HG03439 (cell line): Measurements from ENCODE around the gene ARHGEF7.
"Not testable (repeated sequence)": the region's sequence is repeated elsewhere in the genome, so short reads cannot be mapped to it uniquely, and the experiment has no call there.

Source experiments
- ATAC-seq: cut with Tn5 transposase; IDR thresholded peaks from one replicate; pipeline ENCODE4 v1.9.1; 2021; ENCODE audit warnings: mild to moderate bottlenecking, moderate library complexity; ENCODE audit not compliant: unreplicated experiment

ARHGEF7 gene

DNA sequence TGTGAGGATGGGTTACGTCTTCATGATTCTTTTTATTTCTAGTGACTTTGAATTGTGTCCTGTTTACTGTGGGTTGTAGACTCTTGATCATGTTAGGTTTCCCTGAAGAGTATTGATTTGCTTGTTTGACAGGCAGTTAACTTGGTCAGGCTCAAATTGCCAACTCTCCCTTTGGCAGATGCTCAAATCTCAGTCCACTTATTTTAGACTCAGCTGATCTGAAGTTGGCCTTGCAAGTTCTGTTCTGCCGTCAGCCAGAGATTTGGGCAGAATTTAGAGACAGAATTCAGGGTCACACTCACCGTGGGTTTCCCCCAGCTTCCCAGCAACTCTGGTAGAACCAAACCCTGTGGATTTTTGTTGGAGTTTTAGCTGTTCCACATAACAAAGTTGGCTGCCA lies 133.7 kb downstream of the ARHGEF7 start:
- no peak for ATAC-seq

- no peak for ATAC-seq
Measured at GRCh38 chr13:111249637-111250360, 134.7 kb downstream of the ARHGEF7 start.

- ATAC-seq, result no peak
Measured at GRCh38 chr13:111251646-111252445, 136.7 kb downstream of the ARHGEF7 start.

DNA sequence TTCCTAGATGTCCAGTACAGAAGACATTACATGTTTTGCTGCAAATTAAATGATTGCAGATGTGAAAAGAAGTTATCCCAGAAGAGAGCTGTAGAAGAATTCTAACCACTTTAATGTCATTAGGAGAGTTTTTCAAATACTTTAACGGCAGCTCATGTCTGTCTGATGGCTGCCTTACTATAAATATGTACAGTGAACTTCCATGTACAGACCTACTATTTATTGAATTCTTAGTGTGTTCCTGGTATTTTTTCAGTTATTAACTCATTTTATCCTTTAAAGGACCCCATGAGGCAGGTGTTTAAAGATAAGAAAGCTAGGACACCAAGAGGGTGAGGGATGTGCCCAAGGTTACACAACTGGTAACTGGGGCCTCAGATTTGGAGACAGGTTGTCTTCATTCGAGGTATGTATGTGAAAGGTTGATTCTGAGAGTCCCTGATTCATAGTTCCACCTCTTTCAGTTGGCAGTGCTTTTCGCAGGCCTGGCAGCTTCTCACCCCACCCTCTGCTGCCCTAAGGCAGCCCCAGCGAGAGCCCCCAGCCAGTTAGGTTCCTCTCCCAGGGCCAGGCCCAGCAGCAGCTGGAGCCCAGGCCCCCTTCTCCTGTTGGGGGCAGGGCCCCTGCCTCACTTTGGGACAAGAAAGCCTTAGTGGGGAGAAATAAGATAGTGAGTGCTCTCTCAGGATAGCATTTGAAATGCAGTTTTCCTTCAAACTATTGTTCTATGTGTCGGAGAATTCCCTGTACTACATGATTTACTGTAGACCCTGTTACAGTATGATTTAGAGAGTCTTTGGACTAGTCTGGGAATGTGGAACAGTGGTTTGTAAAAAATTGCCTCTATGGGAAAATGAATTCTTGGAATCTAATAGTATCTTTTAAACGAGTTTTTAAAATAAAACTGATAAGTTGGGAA lies 137.6 kb downstream of the ARHGEF7 start:
- ATAC-seq, result no peak

DNA sequence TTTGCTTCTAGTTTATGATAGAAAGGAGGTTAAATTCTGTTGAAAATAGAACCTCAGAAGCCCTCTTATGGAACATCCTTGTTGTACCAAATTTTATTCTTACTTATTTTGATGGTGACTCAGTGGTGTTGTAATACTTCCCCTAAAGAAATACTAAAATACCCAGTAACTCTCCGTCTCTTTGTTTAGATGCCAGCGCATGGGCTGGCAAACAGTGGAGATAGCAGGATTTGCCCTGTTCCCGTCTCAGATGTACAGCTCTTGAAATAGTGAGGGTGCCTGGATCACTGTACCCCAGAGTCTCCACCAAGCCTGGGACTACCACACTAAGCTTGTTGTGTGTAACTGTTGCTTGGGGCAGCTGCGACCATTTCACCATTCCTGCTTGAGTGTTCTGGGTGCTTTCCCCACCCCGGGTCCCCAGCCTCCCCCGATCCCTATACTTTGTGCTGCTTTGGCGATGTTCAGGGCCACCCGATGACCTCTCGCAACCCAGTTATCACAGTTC lies 138.3 kb downstream of the ARHGEF7 start:
- ATAC-seq, result no peak

DNA sequence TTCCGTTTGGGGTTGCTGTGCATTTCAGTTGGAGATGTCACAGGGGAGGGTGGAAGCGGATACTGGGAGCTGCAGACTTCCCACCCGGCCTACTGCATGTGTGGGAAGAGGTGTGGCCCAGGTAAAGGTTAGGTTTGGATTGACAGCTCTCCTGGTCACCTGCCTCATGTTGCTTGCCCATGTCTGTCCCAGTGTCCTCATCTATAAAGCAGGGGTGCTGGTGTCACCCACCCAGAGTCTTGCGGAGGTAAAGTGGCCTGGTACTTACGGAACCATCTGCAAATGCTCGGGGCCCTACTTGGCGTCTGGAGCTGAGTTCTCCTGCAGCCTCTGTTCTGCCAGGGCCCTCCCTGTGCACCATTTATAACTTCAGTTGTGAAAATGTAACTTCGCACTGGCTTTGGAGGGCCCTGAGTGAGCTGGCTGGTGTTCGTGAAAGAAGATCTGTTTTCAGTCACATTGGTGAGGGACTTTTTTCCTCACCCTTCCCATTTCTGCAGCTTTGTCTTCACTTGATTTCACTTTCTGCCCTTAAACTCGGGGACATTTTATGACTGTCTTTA lies 140.2 kb downstream of the ARHGEF7 start:
- no peak for ATAC-seq

GRCh38 chr13:111256458-111256857 lies 141.3 kb downstream of the ARHGEF7 start:
- no peak for ATAC-seq

DNA sequence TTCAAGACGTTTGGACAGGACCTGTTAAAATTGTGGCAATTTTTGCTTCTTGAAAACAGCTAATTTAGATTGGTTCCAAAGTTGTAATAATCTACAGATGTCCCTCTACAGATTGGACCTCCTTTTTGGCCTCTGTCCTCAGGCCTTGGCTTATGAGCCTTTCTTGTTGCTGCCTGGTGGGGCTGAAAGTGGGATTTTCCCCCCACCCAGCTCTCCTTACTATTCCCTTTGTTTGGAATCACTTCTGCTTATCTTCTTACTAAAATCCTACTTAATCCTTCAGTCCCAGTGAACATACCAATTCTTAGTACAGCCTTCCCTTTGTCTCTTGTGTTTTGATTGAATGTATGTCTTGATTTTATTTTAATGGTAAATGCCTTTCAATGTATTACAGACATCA lies 141.8 kb downstream of the ARHGEF7 start:
- no peak for ATAC-seq

- ATAC-seq, result not testable (repeated sequence)
Measured at GRCh38 chr13:111257899-111258298, 142.8 kb downstream of the ARHGEF7 start.

DNA sequence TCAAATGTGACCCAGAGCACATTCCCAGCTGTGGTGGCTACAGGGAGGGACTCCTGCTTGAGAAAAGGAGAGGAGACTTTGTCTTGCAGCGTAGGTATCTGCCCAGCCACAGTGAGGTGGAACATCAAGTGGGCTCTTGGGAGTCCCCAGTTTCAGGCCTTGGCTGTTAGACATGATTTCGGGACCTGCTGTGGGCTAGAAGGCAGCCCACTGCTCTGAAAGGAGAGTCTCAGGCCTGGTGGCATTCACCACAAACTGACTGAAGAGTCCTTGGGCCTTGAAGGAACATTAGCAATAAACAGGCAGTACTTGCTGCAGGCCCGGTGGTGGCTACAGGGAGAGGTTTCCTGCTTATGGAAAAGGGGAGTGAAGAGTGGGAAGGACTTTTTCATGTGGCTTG lies 143.5 kb downstream of the ARHGEF7 start:
- no peak for ATAC-seq

GRCh38 chr13:111259058-111259457 lies 143.9 kb downstream of the ARHGEF7 start:
- ATAC-seq, result no peak

DNA sequence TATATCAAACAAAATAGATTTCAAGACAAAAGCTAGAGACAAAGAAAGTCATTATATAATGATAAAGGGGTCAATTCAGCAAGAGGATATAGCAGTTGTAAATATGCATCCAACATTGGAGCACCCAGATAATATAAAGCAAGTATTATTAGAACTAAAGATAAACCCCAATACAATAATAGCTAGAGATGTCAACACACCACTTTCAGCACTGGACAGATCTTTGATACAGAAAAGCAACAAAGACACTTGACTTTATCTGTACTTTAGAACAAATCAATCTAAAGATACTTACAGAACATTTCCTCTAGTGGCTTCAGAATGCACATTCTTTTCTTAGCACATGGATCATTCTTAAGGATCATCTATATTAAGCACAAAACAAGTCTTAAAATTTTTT lies 146.2 kb downstream of the ARHGEF7 start:
- no peak for ATAC-seq

- ATAC-seq, result no peak
Measured at GRCh38 chr13:111262281-111262680, 147.2 kb downstream of the ARHGEF7 start.

GRCh38 chr13:111262715-111263114 lies 147.6 kb downstream of the ARHGEF7 start:
- ATAC-seq, result no peak

DNA sequence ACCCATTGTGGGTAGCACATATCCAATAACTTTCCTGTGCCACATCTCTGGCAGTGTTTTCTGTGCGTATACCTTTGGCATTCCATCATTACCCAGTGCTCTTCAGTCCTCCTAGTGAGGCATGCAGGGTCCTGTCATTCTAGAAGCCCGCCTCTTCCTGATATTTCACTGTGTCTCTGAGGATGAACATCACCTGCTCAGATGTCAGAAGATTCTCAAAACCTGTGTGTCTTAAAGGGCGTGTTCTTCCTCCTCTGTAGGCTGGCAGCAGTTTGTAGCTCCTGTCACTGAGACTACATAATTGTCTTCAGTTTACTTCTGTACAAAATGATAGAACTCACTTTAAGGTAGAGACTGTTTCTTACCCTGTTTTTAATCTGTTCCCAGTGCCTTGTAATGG lies 148.5 kb downstream of the ARHGEF7 start:
- no peak for ATAC-seq

- no peak for ATAC-seq
Measured at GRCh38 chr13:111265006-111265700, 150.0 kb downstream of the ARHGEF7 start.

DNA sequence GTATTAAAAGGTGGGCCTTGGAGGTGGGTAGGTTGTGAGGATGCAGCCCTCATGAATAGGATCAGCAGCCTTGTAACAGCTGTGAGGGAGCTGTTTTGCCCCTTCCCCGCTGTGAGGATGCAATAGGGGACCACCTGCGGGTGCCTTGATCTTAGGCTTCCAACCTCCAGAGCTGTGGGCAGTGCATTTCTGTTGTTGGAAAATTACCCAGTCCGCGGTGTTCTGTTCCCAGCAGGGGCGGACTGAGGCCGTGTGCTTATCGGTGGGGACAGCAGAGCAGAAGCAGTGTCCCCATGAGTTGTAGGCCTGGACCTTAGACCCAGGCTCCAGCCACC lies 150.6 kb downstream of the ARHGEF7 start:
- ATAC-seq, result no peak

DNA sequence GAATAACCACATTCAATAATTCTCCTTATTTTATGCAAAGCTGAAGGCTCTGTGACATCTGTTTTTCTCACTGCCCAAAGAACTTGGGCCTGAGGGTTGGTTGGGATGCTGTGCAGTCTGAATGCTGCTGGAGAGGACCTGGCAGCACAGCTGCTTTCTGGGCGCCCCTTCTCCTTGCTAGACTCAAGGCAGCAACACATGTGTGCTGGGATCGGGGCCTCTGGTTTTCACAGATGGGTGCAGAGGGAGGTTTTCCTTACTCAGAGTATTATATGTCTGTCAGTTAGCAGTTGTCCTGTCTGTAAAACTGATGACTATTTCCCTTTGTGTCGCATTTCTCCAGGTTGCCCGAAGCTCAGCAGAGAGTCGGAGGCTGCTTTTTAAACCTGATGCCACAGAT lies 152.1 kb downstream of the ARHGEF7 start:
- ATAC-seq, result no peak

DNA sequence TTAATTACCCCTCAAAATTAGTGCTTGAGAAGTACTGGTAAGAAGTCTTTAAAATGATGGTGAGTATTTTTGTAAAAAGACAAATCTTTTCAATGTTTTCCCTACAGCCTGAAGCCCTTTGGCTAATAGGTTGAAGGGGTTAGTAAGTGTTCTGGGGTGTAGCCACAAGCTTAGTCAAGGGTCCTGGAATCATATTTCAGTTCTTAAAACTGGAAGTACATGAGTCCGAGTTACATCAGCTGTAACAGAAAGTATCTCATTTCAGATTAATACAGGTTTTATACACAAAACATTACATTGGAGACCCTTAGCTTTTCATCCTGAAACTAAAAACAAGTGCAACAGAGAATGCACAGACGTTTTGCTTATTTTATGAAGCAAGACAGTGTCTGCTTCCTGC lies 152.7 kb downstream of the ARHGEF7 start:
- no peak for ATAC-seq

DNA sequence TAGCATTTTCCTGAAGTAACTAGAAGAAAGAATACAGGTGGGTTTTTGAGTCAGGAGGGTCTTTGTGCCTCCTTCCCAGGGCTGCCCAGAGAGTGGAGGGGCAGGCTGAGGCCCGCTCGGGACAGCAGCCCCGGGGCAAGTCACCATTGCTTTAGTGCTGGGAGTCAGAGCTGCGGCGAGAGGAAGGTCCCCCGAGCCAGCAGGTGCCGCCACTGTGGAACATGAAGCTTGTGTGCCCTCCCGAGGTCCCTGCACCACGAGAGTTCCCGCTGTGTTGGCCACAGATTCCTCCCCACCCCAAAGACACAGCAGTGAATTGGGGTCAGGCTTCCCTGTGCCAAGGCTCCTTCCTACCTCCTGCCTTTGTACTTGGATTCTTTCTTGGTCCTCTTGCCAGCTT lies 154.4 kb downstream of the ARHGEF7 start:
- ATAC-seq, result no peak
